Right lobe of liver (tissue), 6 donors: ENCODE data around the gene UGT1A3. TPM values are rescaled to one million over a fixed set of nuclear protein-coding genes. Genes with fewer than 3 reads are reported as not detected.
A peak's percentile ranks its signal among the peaks of the same experiment; 100 is the strongest.

Experiments
- ATAC-seq, 4 donors: fragments of 200-7000 bp; cut with Tn5 transposase; one replicate each; pipeline ENCODE4 v1.9.1; 2020; ENCODE audit warnings: mild to moderate bottlenecking in 4 of 4, moderate library complexity in 4 of 4
- DNase-seq, 3 donors: peaks; one replicate each; pipeline ENCODE4 v3.0.0-alpha.2; 2020
- H3K27ac ChIP-seq, 3 donors: fragments of 200-600 bp; one replicate each; pipeline ENCODE4 v1.8.0; 2022
- H3K27me3 ChIP-seq, 2 donors: fragments of 200-600 bp; one replicate each; pipeline ENCODE4 v1.8.0; 2022
- H3K36me3 ChIP-seq, 4 donors: fragments of 200-600 bp; sonication (generic) in 1 of 4; one replicate each; pipeline versions ENCODE4 v1.5.1 to v1.8.0; 2017 to 2022; ENCODE audit warnings: control low read depth in 1 of 4
- H3K4me1 ChIP-seq, 4 donors: fragments of 200-600 bp; sonication (generic) in 1 of 4; one replicate each; pipeline versions ENCODE4 v1.5.1 to v1.8.0; 2017 to 2022; ENCODE audit warnings: control low read depth in 1 of 4
- H3K4me3 ChIP-seq, 3 donors: fragments of 200-600 bp; one replicate each; pipeline ENCODE4 v1.8.0; 2022
- H3K9me3 ChIP-seq, 4 donors: fragments of 200-600 bp; sonication (generic) in 1 of 4; one replicate each; pipeline versions ENCODE4 v1.5.1 to v1.8.0; 2017 to 2022; ENCODE audit warnings: control low read depth in 1 of 4
- POLR2A ChIP-seq: fragments of 450-650 bp; IDR thresholded peaks from one replicate; pipeline ENCODE4 v1.6.1; 2017; ENCODE audit warnings: antibody characterized with exemption, mild to moderate bottlenecking
- WGBS: methylation state at CpG from one replicate; pipeline ENCODE4 v1.1.6; 2018; ENCODE audit warnings: low coverage, low lambda C conversion rate; ENCODE audit not compliant: insufficient coverage; ENCODE audit errors: missing lambda C conversion rate; 5-methylcytosine and 5-hydroxymethylcytosine counted together
- intact Hi-C, 2 donors: fragments of 100-400 bp; cut with DNase I; formaldehyde crosslinking; loops; one replicate each; pipeline versions ENCODE4 v1.11.2 to v1.14.1; 2022
- total RNA-seq, 6 experiments: library from RNA; depleted of rRNA in 2 of 6; stranded (reverse); fragments of >200 nt in 2 of 6; fragmentation: NEBNext Ultra II Directional in 3 of 6; extraction: Animal tissue kit (Norgen Biotek cat#: 25700) in 3 of 6; gene quantifications; one replicate each; pipeline versions ENCODE4 v1.1.0 to v1.2.4, GENCODE V29; 2016 to 2023
- TF ChIP-seq, protein P1 (sequence below), 4 donors: fragments of 200-600 bp in 3 of 4; fragments of 450-650 bp in 1 of 4; IDR thresholded peaks; one replicate each; pipeline versions ENCODE4 v1.5.1 to v1.8.0; 2016 to 2022; ENCODE audit warnings: antibody characterized with exemption in 4 of 4, mild to moderate bottlenecking in 2 of 4
- donor health status: DM: no; HTN: yes; CAD: no.
- donor health status: DM: no; HTN: no; CAD: no.
- donor health status: DM: no; HTN: no; CAD: no.
- donor health status: DM: no; HTN: yes; CAD: no.
- donor health status: DM: no; HTN: yes; CAD: no.

Gene UGT1A3
- total RNA-seq, 6 experiments from 2014 or later, result 12.9 to 125 (median 22.0) TPM

GRCh38 chr2:233705911-233706506, 22.8 kb upstream of the UGT1A3 start:
- Histone ChIP-seq H3K27ac (peak overlapping the region; percentile 24 to 79 (median 56)), H3K36me3 (no peaks in the 10 kb centered on the region), H3K4me1 (peaks cover 0 to 92% (median 23%) of the 10 kb centered on the region in 4 donors), H3K27me3 (no peaks in the 10 kb centered on the region), H3K9me3 (no peaks in the 10 kb centered on the region), H3K4me3 (peak overlapping the region in 1 of 3 donors; percentile 7)
- WGBS, result 25% methylated on average over 4 of the region's 4 CpGs
- ATAC-seq, result peak; percentile 89 to 98 (median 96)
- peak; percentile 86 to 95 (median 91) for DNase-seq
- TF ChIP-seq, protein P1, sequence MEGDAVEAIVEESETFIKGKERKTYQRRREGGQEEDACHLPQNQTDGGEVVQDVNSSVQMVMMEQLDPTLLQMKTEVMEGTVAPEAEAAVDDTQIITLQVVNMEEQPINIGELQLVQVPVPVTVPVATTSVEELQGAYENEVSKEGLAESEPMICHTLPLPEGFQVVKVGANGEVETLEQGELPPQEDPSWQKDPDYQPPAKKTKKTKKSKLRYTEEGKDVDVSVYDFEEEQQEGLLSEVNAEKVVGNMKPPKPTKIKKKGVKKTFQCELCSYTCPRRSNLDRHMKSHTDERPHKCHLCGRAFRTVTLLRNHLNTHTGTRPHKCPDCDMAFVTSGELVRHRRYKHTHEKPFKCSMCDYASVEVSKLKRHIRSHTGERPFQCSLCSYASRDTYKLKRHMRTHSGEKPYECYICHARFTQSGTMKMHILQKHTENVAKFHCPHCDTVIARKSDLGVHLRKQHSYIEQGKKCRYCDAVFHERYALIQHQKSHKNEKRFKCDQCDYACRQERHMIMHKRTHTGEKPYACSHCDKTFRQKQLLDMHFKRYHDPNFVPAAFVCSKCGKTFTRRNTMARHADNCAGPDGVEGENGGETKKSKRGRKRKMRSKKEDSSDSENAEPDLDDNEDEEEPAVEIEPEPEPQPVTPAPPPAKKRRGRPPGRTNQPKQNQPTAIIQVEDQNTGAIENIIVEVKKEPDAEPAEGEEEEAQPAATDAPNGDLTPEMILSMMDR (IDR thresholded peaks at IDR 0.05), result no peak
- peak; percentile 41 for TF ChIP-seq POLR2A
- intact Hi-C loops, result no loop called here

GRCh38 chr2:233706720-233707119, 22.1 kb upstream of the UGT1A3 start:
- Histone ChIP-seq H3K27ac (peak overlapping the region in 2 of 3 donors; percentile 51 to 79), H3K27me3 (no peaks in the 10 kb centered on the region), H3K36me3 (no peaks in the 10 kb centered on the region), H3K4me1 (peaks cover 0 to 96% (median 26%) of the 10 kb centered on the region in 4 donors), H3K4me3 (peak overlapping the region in 1 of 3 donors; percentile 5), H3K9me3 (no peaks in the 10 kb centered on the region)
- ATAC-seq (peak in 3 of 4 donors; percentile 1 to 9 (median 7)), DNase-seq (no peak)
- 8% methylated on average over 1 of the region's 1 CpG for WGBS
- no peak for TF ChIP-seq POLR2A
- TF ChIP-seq, protein P1 (IDR thresholded peaks at IDR 0.05), result no peak
- intact Hi-C loops, result no loop called here

GRCh38 chr2:233707940-233708644, 20.8 kb upstream of the UGT1A3 start:
- WGBS, result 59% methylated on average over 9 of the region's 10 CpGs
- Histone ChIP-seq H3K36me3 (peaks cover 0 to under 1% (median 0%) of the 10 kb centered on the region in 4 donors), H3K27me3 (no peaks in the 10 kb centered on the region), H3K9me3 (no peaks in the 10 kb centered on the region), H3K4me1 (peaks cover 0 to 96% (median 26%) of the 10 kb centered on the region in 4 donors), H3K4me3 (no peak overlapping the region), H3K27ac (peak overlapping the region in 1 of 3 donors; percentile 9)
- no peak for ATAC-seq
- no peak for TF ChIP-seq POLR2A
- TF ChIP-seq, protein P1 (IDR thresholded peaks at IDR 0.05), result no peak
- intact Hi-C loops, result no loop called here
- DNase-seq, result no peak

DNA sequence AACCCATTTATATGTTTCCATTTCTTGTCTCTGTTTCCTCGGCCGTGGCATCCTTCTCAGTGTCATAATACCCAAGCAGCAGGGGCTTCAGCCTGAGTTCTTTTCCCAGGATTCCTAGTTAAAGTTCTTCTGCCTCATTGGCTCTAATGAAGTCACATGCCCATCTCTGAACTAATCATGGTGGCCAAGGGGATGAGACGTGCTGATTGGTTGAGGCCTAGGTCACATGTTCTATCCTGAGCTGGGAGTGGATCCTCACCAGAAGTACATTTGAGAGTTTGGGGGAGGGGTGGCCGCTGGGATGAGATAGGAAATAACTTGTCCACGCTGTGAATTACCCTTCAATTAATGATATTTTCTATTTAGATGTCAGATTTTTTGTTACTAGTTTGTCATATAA, 19.9 kb upstream of the UGT1A3 start:
- no peak for ATAC-seq
- Histone ChIP-seq H3K4me3 (no peak overlapping the region), H3K27ac (peak overlapping the region in 1 of 3 donors; percentile 32), H3K9me3 (no peaks in the 10 kb centered on the region), H3K36me3 (peaks cover 0 to 3% (median 0%) of the 10 kb centered on the region in 4 donors), H3K27me3 (no peaks in the 10 kb centered on the region), H3K4me1 (peaks cover 0 to 91% (median 26%) of the 10 kb centered on the region in 4 donors)
- intact Hi-C loops, result no loop called here
- DNase-seq, result no peak
- no peak for TF ChIP-seq POLR2A
- TF ChIP-seq, protein P1 (IDR thresholded peaks at IDR 0.05), result no peak
- WGBS, result 74% methylated on average over 5 of the region's 5 CpGs
